GM10248 (cell line): ENCODE data around the gene CDK12.
"Not testable (repeated sequence)": the region's sequence is repeated elsewhere in the genome, so short reads cannot be mapped to it uniquely, and the experiment has no call there.

Experiments
- CTCF ChIA-PET: fragments of 300-600 bp; sonication (Branson Sonifier 250); formaldehyde crosslinking; extraction: SDS; loops from one replicate; lab custom pipeline; 2021; ENCODE audit warnings: antibody characterized with exemption; lab: Yijun Ruan, JAX
- POLR2A ChIA-PET: fragments of 350-650 bp; sonication (Branson Sonifier 250); formaldehyde crosslinking; extraction: SDS; loops from one replicate; lab custom pipeline; 2020; ENCODE audit warnings: antibody characterized with exemption; lab: Yijun Ruan, JAX
- DNase-seq: peaks from one replicate; pipeline ENCODE4 v3.0.0; 2012; ENCODE audit errors: extremely low spot score
- TF ChIP-seq, protein P1 (sequence below): IDR thresholded peaks from 2 replicates; pipeline ENCODE4 v1.5.1; 2012; ENCODE audit warnings: mild to moderate bottlenecking, low read depth; ENCODE audit errors: extremely low read depth, missing control alignments, control extremely low read depth

The CDK12 gene

GRCh38 chr17:39543664-39544063 lies 82.4 kb downstream of the CDK12 start:
- ChIA-PET POLR2A (interaction anchor here (0.6 kb wide), 1 partner anchor 11 kb away, joined by 4 read pairs; no protein-coding TSS in a partner anchor), CTCF (interaction anchor here (1.2 kb wide), 1 partner anchor 78 kb away, joined by 3 read pairs; no protein-coding TSS in a partner anchor)
- DNase-seq, result no peak
- TF ChIP-seq, protein P1, sequence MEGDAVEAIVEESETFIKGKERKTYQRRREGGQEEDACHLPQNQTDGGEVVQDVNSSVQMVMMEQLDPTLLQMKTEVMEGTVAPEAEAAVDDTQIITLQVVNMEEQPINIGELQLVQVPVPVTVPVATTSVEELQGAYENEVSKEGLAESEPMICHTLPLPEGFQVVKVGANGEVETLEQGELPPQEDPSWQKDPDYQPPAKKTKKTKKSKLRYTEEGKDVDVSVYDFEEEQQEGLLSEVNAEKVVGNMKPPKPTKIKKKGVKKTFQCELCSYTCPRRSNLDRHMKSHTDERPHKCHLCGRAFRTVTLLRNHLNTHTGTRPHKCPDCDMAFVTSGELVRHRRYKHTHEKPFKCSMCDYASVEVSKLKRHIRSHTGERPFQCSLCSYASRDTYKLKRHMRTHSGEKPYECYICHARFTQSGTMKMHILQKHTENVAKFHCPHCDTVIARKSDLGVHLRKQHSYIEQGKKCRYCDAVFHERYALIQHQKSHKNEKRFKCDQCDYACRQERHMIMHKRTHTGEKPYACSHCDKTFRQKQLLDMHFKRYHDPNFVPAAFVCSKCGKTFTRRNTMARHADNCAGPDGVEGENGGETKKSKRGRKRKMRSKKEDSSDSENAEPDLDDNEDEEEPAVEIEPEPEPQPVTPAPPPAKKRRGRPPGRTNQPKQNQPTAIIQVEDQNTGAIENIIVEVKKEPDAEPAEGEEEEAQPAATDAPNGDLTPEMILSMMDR, result no peak

- DNase-seq, result not testable (repeated sequence)
- POLR2A ChIA-PET, result interaction anchor here (0.6 kb wide), 1 partner anchor 12 kb away, joined by 4 read pairs; no protein-coding TSS in a partner anchor
- CTCF ChIA-PET, result interaction anchor here (0.8 to 1.6 kb wide), 4 partner anchors 9 to 186 kb away, joined by 3 to 7 read pairs (median 4); partner anchors contain the start of gene MIEN1
These were observed 83.1 kb downstream of the CDK12 start for GRCh38 chr17:39544361-39544760.

DNA sequence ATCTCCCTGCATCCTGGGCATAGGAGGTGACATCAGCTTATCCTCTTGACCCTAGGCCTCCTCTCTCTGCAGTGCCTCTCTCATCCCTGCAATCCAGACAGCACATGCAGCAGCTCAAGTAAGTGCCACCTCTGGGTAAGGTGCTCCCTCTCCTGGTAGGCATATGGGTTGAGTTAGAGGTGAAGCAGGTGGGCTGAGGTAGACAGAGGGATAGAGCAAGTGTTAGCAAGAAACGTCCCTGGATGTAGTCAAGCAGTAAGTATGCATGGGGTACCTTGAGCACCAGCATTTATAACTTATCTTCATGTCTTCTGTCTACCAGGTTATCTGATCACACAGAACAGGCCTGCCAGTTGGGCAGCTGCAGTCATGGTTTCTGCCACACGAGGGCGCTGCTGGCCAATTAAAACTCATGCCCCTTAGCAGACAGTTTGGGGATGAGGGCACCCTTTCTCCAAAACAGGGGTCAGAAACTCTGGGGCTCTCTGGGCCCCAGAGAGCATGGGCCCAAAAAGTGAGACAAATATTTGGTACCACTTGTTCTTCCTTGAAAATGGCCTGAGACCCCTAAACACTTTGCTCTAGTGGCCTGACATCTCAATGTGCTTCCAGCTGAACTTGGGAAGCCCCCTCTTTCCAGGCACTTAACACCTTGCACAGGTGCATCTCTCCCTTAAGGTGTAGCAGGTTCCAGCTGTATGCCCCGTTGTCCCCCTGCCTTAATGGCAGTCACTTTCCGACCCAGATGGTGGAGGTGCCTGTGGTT lies 86.6 kb downstream of the CDK12 start:
- TF ChIP-seq, protein P1, result peak; percentile 94
- peak; percentile 79 for DNase-seq
- ChIA-PET CTCF (interaction anchor here (0.6 to 7.4 kb wide), 34 partner anchors 9 to 341 kb away, joined by 3 to 123 read pairs (median 4); no protein-coding TSS in a partner anchor), POLR2A (no interaction called here)

DNA sequence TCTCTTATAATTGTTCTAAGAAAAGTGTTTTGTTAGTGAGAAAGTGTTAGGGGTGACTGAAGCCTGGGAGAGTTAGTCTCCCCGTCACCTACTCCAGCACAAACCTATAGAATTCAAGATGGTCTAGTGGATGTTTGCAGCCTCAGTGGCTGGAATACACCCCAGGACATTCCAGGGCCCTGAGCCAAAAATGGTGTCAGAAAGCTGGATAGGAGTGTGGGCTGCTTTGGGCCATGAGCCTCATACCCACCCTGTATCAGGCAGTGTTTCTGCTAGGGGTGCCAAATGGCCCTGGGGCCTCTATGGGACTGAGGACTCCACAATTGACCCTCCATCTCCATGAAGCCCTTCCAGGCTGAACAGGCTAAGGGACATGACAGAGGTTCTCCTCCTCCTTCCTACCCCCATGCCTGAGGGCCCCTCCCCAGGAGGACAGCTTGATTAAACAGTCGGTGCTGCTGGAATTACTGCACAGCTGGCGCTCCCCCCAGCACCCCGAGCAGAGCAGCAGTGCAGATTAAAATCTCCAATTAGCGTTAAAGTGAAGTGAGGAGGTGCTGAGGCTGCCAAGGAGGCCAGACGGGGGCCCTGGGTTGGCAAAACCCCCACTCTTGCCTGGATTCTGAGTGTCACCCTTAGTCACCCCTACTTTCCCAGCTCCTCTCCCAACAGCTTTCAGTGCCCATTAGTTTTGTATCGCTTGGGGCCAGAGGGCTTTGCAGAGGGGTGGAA lies 87.4 kb downstream of the CDK12 start:
- no peak for DNase-seq
- TF ChIP-seq, protein P1, result no peak
- CTCF ChIA-PET, result interaction anchor here (0.9 to 7.4 kb wide), 24 partner anchors 10 to 479 kb away, joined by 3 to 123 read pairs (median 4); no protein-coding TSS in a partner anchor
- POLR2A ChIA-PET, result no interaction called here

- ChIA-PET CTCF (interaction anchor here (0.7 to 7.4 kb wide), 8 partner anchors 10 to 1209 kb away, joined by 3 to 123 read pairs (median 5); no protein-coding TSS in a partner anchor), POLR2A (no interaction called here)
- DNase-seq, result no peak
- TF ChIP-seq, protein P1, result no peak
These were observed 88.7 kb downstream of the CDK12 start for GRCh38 chr17:39549747-39550573.

GRCh38 chr17:39551879-39552278 lies 90.6 kb downstream of the CDK12 start:
- TF ChIP-seq, protein P1, result no peak

More at GRCh38 chr17:39551879-39552278, 90.6 kb downstream of the CDK12 start:
- no peak for DNase-seq
- ChIA-PET POLR2A (no interaction called here), CTCF (interaction anchor here (7.4 kb wide), 1 partner anchor 70 kb away, joined by 123 read pairs; no protein-coding TSS in a partner anchor)
